Measurements from ENCODE around the gene ST7L.
A peak's percentile ranks its signal among the peaks of the same experiment; 100 is the strongest.

ST7L gene

GRCh38 chr1:112618114-112618720 is 724 bp downstream of the ST7L start:
- no peak for DNase-seq (ENCODE audit: low read depth, low spot score)

- DNase-seq (ENCODE audit: low read depth, low spot score), result peak; percentile 41
These were observed 4.4 kb downstream of the ST7L start for GRCh38 chr1:112614460-112615065.

GRCh38 chr1:112605633-112606327 is 13.2 kb downstream of the ST7L start:
- no peak for DNase-seq (ENCODE audit: low read depth, low spot score)

GRCh38 chr1:112603541-112603940 is 15.4 kb downstream of the ST7L start:
- no peak for DNase-seq (ENCODE audit: low read depth, low spot score)

GRCh38 chr1:112603012-112603411 is 15.9 kb downstream of the ST7L start:
- no peak for DNase-seq (ENCODE audit: low read depth, low spot score)

GRCh38 chr1:112599477-112599876 is 19.5 kb downstream of the ST7L start:
- no peak for DNase-seq (ENCODE audit: low read depth, low spot score)

GRCh38 chr1:112594208-112594876 is 24.6 kb downstream of the ST7L start:
- no peak for DNase-seq (ENCODE audit: low read depth, low spot score)

GRCh38 chr1:112589766-112590165 is 29.2 kb downstream of the ST7L start:
- DNase-seq (ENCODE audit: low read depth, low spot score), result peak; percentile 5

- DNase-seq (ENCODE audit: low read depth, low spot score), result no peak
These were observed 35.6 kb downstream of the ST7L start for GRCh38 chr1:112583366-112583765.

- DNase-seq (ENCODE audit: low read depth, low spot score), result no peak
These were observed 37.3 kb downstream of the ST7L start for GRCh38 chr1:112581586-112582192.

GRCh38 chr1:112579801-112580510 is 39.0 kb downstream of the ST7L start:
- no peak for DNase-seq (ENCODE audit: low read depth, low spot score)

- DNase-seq (ENCODE audit: low read depth, low spot score), result no peak
These were observed 42.7 kb downstream of the ST7L start for GRCh38 chr1:112576240-112576639.

- no peak for DNase-seq (ENCODE audit: low read depth, low spot score)
These were observed 43.7 kb downstream of the ST7L start for GRCh38 chr1:112575154-112575804.

- DNase-seq (ENCODE audit: low read depth, low spot score), result no peak
These were observed 53.1 kb downstream of the ST7L start for GRCh38 chr1:112565800-112566199.

GRCh38 chr1:112564081-112564480 is 54.9 kb downstream of the ST7L start:
- DNase-seq (ENCODE audit: low read depth, low spot score), result no peak

- no peak for DNase-seq (ENCODE audit: low read depth, low spot score)
These were observed 55.6 kb downstream of the ST7L start for GRCh38 chr1:112563341-112563740.

GRCh38 chr1:112558634-112559033 is 60.3 kb downstream of the ST7L start:
- peak; percentile 19 for DNase-seq (ENCODE audit: low read depth, low spot score)

GRCh38 chr1:112557385-112557784 is 61.6 kb downstream of the ST7L start:
- DNase-seq (ENCODE audit: low read depth, low spot score), result no peak

- no peak for DNase-seq (ENCODE audit: low read depth, low spot score)
These were observed 64.5 kb downstream of the ST7L start for GRCh38 chr1:112554411-112554810.

GRCh38 chr1:112549590-112549989 is 69.4 kb downstream of the ST7L start:
- DNase-seq (ENCODE audit: low read depth, low spot score), result no peak

GRCh38 chr1:112548547-112548946 is 70.4 kb downstream of the ST7L start:
- no peak for DNase-seq (ENCODE audit: low read depth, low spot score)
